ENCODE data around the gene ARHGAP20. TPM values are rescaled to one million over a fixed set of nuclear protein-coding genes. Genes with fewer than 3 reads are reported as not detected.

ARHGAP20 gene
- total RNA-seq, 1 experiment from 2014 or later, result not detected

GRCh38 chr11:110750100-110750499 is 37.9 kb upstream of the ARHGAP20 start:
- no peak for DNase-seq
- H3K79me2 ChIP-seq (ENCODE audit: low read depth), result no peaks in the 10 kb centered on the region
- H3K36me3 ChIP-seq (ENCODE audit: low read depth), result no peaks in the 10 kb centered on the region
- no peaks in the 10 kb centered on the region for H3K27me3 ChIP-seq (ENCODE audit: insufficient read depth, low read depth)
- no peaks in the 10 kb centered on the region for H4K20me1 ChIP-seq (ENCODE audit: insufficient read depth)
- H3F3A ChIP-seq (ENCODE audit: insufficient read depth, low read depth), result no peaks in the 10 kb centered on the region
- no peak overlapping the region for H3K4me2 ChIP-seq
- BruUV-seq (replicated peaks), result no TSS peak
- H3K4me3 ChIP-seq, result no peak overlapping the region
- no peak overlapping the region for H2AFZ ChIP-seq
- H3K9me2 ChIP-seq (ENCODE audit: insufficient read depth), result no peaks in the 10 kb centered on the region
- TF ChIP-seq EZH2 (IDR thresholded peaks at IDR 0.05; ENCODE audit: low read depth), result no peak
- no peak for TF ChIP-seq CTCF (conservative IDR thresholded peaks at IDR 0.05)
- ChIA-PET POLR2A (ENCODE audit: unreplicated experiment) (no interaction called here), CTCF (no interaction called here)
- H3K27ac ChIP-seq, result no peak overlapping the region
- H3K9me3 ChIP-seq (ENCODE audit: insufficient read depth, low read depth), result no peaks in the 10 kb centered on the region
- no peaks in the 10 kb centered on the region for H3K4me1 ChIP-seq (replicated peaks; ENCODE audit: insufficient read depth)
- intact Hi-C loops (cut with micrococcal nuclease; ENCODE audit: unreplicated experiment), result no loop called here

GRCh38 chr11:110747531-110747930 is 35.3 kb upstream of the ARHGAP20 start:
- DNase-seq, result no peak
- H3K27me3 ChIP-seq (ENCODE audit: insufficient read depth, low read depth), result no peaks in the 10 kb centered on the region
- no peaks in the 10 kb centered on the region for H3F3A ChIP-seq (ENCODE audit: insufficient read depth, low read depth)
- CTCF ChIA-PET, result no interaction called here
- H3K9me3 ChIP-seq (ENCODE audit: insufficient read depth, low read depth), result no peaks in the 10 kb centered on the region
- H3K9me2 ChIP-seq (ENCODE audit: insufficient read depth), result no peaks in the 10 kb centered on the region
- H3K27ac ChIP-seq, result no peak overlapping the region
- no peaks in the 10 kb centered on the region for H3K79me2 ChIP-seq (ENCODE audit: low read depth)
- intact Hi-C loops (cut with micrococcal nuclease; ENCODE audit: unreplicated experiment), result no loop called here
- no peaks in the 10 kb centered on the region for H3K36me3 ChIP-seq (ENCODE audit: low read depth)
- BruUV-seq (replicated peaks), result no TSS peak
- H4K20me1 ChIP-seq (ENCODE audit: insufficient read depth), result no peaks in the 10 kb centered on the region
- no peak overlapping the region for H3K4me3 ChIP-seq
- POLR2A ChIA-PET (ENCODE audit: unreplicated experiment), result no interaction called here
- no peaks in the 10 kb centered on the region for H3K4me1 ChIP-seq (replicated peaks; ENCODE audit: insufficient read depth)
- no peak for TF ChIP-seq CTCF (conservative IDR thresholded peaks at IDR 0.05)
- TF ChIP-seq EZH2 (IDR thresholded peaks at IDR 0.05; ENCODE audit: low read depth), result no peak
- no peak overlapping the region for H3K4me2 ChIP-seq
- no peak overlapping the region for H2AFZ ChIP-seq

GRCh38 chr11:110738641-110739040 is 26.4 kb upstream of the ARHGAP20 start:
- H3K27ac ChIP-seq, result no peak overlapping the region
- CTCF ChIA-PET, result no interaction called here
- H4K20me1 ChIP-seq (ENCODE audit: insufficient read depth), result no peaks in the 10 kb centered on the region; the same call in 1 of the 2 replicates
- no peaks in the 10 kb centered on the region for H3K79me2 ChIP-seq (ENCODE audit: low read depth)
- DNase-seq, result no peak
- no peaks in the 10 kb centered on the region for H3K36me3 ChIP-seq (ENCODE audit: low read depth)
- no peaks in the 10 kb centered on the region for H3K9me2 ChIP-seq (ENCODE audit: insufficient read depth)
- no peaks in the 10 kb centered on the region for H3K9me3 ChIP-seq (ENCODE audit: insufficient read depth, low read depth)
- H3K27me3 ChIP-seq (ENCODE audit: insufficient read depth, low read depth), result no peaks in the 10 kb centered on the region
- intact Hi-C loops (cut with micrococcal nuclease; ENCODE audit: unreplicated experiment), result no loop called here
- H3F3A ChIP-seq (ENCODE audit: insufficient read depth, low read depth), result no peaks in the 10 kb centered on the region
- H3K4me1 ChIP-seq (replicated peaks; ENCODE audit: insufficient read depth), result no peaks in the 10 kb centered on the region
- no peak overlapping the region for H3K4me2 ChIP-seq
- POLR2A ChIA-PET (ENCODE audit: unreplicated experiment), result no interaction called here
- TF ChIP-seq EZH2 (IDR thresholded peaks at IDR 0.05; ENCODE audit: low read depth) (no peak), CTCF (conservative IDR thresholded peaks at IDR 0.05) (no peak)
- no peak overlapping the region for H3K4me3 ChIP-seq
- no peak overlapping the region for H2AFZ ChIP-seq
- no TSS peak for BruUV-seq (replicated peaks)

Measured in PC-9 (cell line).